ENCODE measurements around the gene DYNC1I2. TPM values are rescaled to one million over a fixed set of nuclear protein-coding genes. Genes with fewer than 3 reads are reported as not detected.

The DYNC1I2 gene
- total RNA-seq, 1 experiment from 2014 or later = 39.4 TPM

DNA sequence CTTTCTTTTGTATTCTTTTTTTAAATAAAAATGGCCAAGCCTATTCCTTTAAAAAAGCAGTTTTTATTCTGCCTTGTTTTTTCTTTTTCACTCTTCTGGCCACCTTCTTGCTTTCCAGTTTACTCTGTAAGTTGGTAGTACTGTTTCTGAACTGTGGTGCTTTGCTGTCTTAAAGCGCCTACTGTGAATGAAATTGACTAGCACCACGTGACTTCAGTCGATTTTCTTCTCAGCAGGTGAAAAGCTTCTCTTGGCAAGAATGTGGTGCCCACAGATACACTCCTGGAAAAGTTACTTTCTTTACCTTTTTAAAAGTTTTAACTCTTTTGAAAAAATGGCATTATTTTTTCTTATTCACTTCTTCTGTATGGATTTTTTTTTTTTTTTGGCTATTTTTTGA, 32.4 kb downstream of the DYNC1I2 start:
- BruUV-seq (replicated peaks) = no TSS peak
- DNase-seq (ENCODE audit: low read depth, low spot score) (no peak), ATAC-seq (no peak)
- TF ChIP-seq ZNF274 (IDR thresholded peaks at IDR 0.05; ENCODE audit: low read depth, low read length) = no peak
- no peak for TF ChIP-seq FOSL1 (IDR thresholded peaks at IDR 0.05; ENCODE audit: low read depth)
- no peak for TF ChIP-seq JUND (IDR thresholded peaks at IDR 0.05)
- no peak for TF ChIP-seq ELF1 (IDR thresholded peaks at IDR 0.05; ENCODE audit: borderline replicate concordance, low read depth)
- TF ChIP-seq EGR1 (IDR thresholded peaks at IDR 0.05; ENCODE audit: low read depth) = no peak
- no peak for TF ChIP-seq POLR2A (IDR thresholded peaks at IDR 0.05; ENCODE audit: borderline replicate concordance, extremely low read depth, insufficient read depth, insufficient read length)
- TF ChIP-seq RAD21 (IDR thresholded peaks at IDR 0.05; ENCODE audit: low read depth) = no peak
- TF ChIP-seq, protein P1, sequence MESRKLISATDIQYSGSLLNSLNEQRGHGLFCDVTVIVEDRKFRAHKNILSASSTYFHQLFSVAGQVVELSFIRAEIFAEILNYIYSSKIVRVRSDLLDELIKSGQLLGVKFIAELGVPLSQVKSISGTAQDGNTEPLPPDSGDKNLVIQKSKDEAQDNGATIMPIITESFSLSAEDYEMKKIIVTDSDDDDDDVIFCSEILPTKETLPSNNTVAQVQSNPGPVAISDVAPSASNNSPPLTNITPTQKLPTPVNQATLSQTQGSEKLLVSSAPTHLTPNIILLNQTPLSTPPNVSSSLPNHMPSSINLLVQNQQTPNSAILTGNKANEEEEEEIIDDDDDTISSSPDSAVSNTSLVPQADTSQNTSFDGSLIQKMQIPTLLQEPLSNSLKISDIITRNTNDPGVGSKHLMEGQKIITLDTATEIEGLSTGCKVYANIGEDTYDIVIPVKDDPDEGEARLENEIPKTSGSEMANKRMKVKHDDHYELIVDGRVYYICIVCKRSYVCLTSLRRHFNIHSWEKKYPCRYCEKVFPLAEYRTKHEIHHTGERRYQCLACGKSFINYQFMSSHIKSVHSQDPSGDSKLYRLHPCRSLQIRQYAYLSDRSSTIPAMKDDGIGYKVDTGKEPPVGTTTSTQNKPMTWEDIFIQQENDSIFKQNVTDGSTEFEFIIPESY (IDR thresholded peaks at IDR 0.05; ENCODE audit: extremely low read depth, insufficient replicate concordance, low read length) = no peak
- TF ChIP-seq CEBPB (IDR thresholded peaks at IDR 0.05; ENCODE audit: low read depth) = no peak
- no peak for TF ChIP-seq TCF7L2 (IDR thresholded peaks at IDR 0.05; ENCODE audit: borderline replicate concordance, extremely low read depth, insufficient read depth, insufficient read length)
- no peak for TF ChIP-seq SRF (IDR thresholded peaks at IDR 0.05; ENCODE audit: low read depth)
- TF ChIP-seq SIN3A (IDR thresholded peaks at IDR 0.05; ENCODE audit: low read depth) = no peak
- TF ChIP-seq, protein P2, sequence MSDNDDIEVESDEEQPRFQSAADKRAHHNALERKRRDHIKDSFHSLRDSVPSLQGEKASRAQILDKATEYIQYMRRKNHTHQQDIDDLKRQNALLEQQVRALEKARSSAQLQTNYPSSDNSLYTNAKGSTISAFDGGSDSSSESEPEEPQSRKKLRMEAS (IDR thresholded peaks at IDR 0.05) = no peak
- TF ChIP-seq POLR2AphosphoS5 (IDR thresholded peaks at IDR 0.05; ENCODE audit: low read depth, low read length) = no peak
- TF ChIP-seq CBX3 (IDR thresholded peaks at IDR 0.05; ENCODE audit: low read depth) = no peak
- TF ChIP-seq, protein P3, sequence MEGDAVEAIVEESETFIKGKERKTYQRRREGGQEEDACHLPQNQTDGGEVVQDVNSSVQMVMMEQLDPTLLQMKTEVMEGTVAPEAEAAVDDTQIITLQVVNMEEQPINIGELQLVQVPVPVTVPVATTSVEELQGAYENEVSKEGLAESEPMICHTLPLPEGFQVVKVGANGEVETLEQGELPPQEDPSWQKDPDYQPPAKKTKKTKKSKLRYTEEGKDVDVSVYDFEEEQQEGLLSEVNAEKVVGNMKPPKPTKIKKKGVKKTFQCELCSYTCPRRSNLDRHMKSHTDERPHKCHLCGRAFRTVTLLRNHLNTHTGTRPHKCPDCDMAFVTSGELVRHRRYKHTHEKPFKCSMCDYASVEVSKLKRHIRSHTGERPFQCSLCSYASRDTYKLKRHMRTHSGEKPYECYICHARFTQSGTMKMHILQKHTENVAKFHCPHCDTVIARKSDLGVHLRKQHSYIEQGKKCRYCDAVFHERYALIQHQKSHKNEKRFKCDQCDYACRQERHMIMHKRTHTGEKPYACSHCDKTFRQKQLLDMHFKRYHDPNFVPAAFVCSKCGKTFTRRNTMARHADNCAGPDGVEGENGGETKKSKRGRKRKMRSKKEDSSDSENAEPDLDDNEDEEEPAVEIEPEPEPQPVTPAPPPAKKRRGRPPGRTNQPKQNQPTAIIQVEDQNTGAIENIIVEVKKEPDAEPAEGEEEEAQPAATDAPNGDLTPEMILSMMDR (IDR thresholded peaks at IDR 0.05 in 2 of 3, conservative IDR thresholded peaks at IDR 0.05 in 1 of 3; ENCODE audit: borderline replicate concordance in 1 of 3, insufficient read depth in 1 of 3, low read depth in 2 of 3, low read length in 2 of 3) = no peak
- TF ChIP-seq, protein P4, sequence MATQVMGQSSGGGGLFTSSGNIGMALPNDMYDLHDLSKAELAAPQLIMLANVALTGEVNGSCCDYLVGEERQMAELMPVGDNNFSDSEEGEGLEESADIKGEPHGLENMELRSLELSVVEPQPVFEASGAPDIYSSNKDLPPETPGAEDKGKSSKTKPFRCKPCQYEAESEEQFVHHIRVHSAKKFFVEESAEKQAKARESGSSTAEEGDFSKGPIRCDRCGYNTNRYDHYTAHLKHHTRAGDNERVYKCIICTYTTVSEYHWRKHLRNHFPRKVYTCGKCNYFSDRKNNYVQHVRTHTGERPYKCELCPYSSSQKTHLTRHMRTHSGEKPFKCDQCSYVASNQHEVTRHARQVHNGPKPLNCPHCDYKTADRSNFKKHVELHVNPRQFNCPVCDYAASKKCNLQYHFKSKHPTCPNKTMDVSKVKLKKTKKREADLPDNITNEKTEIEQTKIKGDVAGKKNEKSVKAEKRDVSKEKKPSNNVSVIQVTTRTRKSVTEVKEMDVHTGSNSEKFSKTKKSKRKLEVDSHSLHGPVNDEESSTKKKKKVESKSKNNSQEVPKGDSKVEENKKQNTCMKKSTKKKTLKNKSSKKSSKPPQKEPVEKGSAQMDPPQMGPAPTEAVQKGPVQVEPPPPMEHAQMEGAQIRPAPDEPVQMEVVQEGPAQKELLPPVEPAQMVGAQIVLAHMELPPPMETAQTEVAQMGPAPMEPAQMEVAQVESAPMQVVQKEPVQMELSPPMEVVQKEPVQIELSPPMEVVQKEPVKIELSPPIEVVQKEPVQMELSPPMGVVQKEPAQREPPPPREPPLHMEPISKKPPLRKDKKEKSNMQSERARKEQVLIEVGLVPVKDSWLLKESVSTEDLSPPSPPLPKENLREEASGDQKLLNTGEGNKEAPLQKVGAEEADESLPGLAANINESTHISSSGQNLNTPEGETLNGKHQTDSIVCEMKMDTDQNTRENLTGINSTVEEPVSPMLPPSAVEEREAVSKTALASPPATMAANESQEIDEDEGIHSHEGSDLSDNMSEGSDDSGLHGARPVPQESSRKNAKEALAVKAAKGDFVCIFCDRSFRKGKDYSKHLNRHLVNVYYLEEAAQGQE (IDR thresholded peaks at IDR 0.05; ENCODE audit: low read depth) = no peak
- Histone ChIP-seq H3K4me2 (ENCODE audit: low read length) (no peak overlapping the region), H3K9ac (ENCODE audit: low read length) (no peak overlapping the region), H3K9me3 (ENCODE audit: control insufficient read depth in 1 of 2, insufficient read depth in 1 of 2, low read depth in 1 of 2, low read length in 2 of 2) (no peaks in the 10 kb centered on the region), H3K9me2 (ENCODE audit: insufficient read depth) (no peaks in the 10 kb centered on the region), H3K4me3 (replicated peaks in 1 of 2; ENCODE audit: low read depth in 1 of 2, low read length in 2 of 2) (no peak overlapping the region), H2AFZ (ENCODE audit: low read depth, low read length, poor library complexity, severe bottlenecking) (no peak overlapping the region), H3K4me1 (ENCODE audit: control insufficient read depth in 1 of 2, insufficient read depth in 2 of 2, low read length in 2 of 2) (no peaks in the 10 kb centered on the region), H3K27ac (ENCODE audit: low read depth, low read length) (no peak overlapping the region), H3K36me3 (ENCODE audit: control insufficient read depth in 1 of 2, insufficient read depth in 2 of 2, low read length in 2 of 2) (peaks cover 0 to 11% of the 10 kb centered on the region in 2 experiments; a peak in 1 of 4 replicates), H3K79me2 (ENCODE audit: insufficient read depth, low read length) (no peaks in the 10 kb centered on the region), H3K27me3 (ENCODE audit: insufficient read depth, low read length) (no peaks in the 10 kb centered on the region), H4K20me1 (ENCODE audit: insufficient read depth) (no peaks in the 10 kb centered on the region)
- RAD21 ChIA-PET (ENCODE audit: low non-redundant PET in 1 of 2, low total read pairs in 2 of 2, uncharacterized antibody in 2 of 2, unreplicated experiment in 2 of 2) = no interaction called here
- intact Hi-C loops (cut with micrococcal nuclease) = no loop called here
- POLR2A ChIA-PET = no interaction called here
- CTCF ChIA-PET = interaction anchor here (0.9 kb wide), 1 partner anchor 742 kb away, joined by 3 read pairs; no protein-coding TSS in a partner anchor
